Neural progenitor cell (in vitro differentiated cells): ENCODE results near the gene PPIL6.

Experiments used
- EZH2 ChIP-seq: fragments of 200-600 bp; sonication (generic); IDR thresholded peaks from 2 replicates; pipeline ENCODE4 v1.6.1; 2017; ENCODE audit warnings: antibody characterized with exemption, mild to moderate bottlenecking, moderate library complexity
- EZH2phosphoT487 ChIP-seq: fragments of 200-600 bp; sonication (generic); IDR thresholded peaks from 2 replicates; pipeline ENCODE4 v1.6.1; 2017; ENCODE audit warnings: antibody characterized with exemption
- TF ChIP-seq, protein P1 (sequence below): fragments of 200-600 bp; sonication (generic); IDR thresholded peaks from 2 replicates; pipeline ENCODE4 v1.5.1; 2017; ENCODE audit warnings: antibody characterized with exemption, mild to moderate bottlenecking

DNA sequence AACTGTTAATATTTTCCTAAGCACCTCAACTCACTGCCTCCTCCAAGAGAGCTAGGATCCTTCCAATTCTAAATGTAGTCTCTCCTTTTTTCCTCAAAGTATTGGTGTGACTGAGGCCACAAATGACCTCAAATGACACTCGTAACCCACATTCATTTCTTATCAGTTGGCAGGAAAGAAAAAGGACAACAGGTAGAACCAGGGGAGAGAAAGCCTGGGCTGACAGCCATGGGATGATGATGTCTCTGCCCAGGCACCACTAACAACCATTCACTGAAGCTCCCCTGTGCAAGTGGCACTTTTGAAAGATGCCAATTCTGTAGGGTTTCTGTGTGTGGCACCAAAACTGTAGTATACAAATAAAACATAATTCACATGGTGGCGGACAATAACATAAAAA, 35.2 kb upstream of the PPIL6 start:
- TF ChIP-seq, protein P1, sequence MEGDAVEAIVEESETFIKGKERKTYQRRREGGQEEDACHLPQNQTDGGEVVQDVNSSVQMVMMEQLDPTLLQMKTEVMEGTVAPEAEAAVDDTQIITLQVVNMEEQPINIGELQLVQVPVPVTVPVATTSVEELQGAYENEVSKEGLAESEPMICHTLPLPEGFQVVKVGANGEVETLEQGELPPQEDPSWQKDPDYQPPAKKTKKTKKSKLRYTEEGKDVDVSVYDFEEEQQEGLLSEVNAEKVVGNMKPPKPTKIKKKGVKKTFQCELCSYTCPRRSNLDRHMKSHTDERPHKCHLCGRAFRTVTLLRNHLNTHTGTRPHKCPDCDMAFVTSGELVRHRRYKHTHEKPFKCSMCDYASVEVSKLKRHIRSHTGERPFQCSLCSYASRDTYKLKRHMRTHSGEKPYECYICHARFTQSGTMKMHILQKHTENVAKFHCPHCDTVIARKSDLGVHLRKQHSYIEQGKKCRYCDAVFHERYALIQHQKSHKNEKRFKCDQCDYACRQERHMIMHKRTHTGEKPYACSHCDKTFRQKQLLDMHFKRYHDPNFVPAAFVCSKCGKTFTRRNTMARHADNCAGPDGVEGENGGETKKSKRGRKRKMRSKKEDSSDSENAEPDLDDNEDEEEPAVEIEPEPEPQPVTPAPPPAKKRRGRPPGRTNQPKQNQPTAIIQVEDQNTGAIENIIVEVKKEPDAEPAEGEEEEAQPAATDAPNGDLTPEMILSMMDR: no peak
- TF ChIP-seq EZH2phosphoT487 (no peak), EZH2 (no peak)
